ENCODE results near the gene BTBD9.

The BTBD9 gene

DNA sequence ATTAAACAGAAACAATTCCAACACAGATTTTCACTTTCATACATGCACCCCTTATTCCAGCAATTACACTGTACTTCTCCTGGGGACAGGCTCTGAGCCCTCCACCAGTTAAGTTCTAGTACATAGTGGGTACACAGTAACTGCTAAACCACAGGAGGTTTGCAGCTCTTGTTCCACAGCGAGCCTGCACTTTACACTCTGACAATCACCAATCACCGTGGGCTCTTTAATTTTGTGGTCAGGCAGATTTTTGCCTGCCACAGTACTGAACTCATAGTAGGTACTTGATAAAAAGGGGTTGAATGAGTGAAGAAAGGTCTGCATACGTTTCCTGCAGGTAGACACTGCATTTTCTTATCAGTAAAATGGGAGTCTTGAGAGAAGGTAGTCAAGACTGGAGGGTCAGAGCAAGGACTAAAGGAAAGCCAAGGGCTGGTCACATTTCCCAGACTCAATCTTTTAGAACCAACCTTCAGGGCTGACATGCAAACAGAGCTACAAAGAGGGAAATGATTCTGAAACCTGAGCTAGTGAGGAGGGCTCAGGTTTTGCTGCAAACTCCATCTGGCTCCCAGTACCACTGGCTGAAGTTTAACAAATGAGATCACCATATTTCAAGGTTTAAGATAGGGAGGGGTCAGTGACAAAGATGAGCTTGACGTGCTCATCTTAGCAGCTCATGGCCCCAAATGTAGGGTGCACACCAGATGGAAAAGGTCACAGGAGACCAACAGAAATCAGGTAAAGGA lies 404.6 kb downstream of the BTBD9 start:
- no peak overlapping the region for H3K9ac ChIP-seq
- peaks cover 14% of the 10 kb centered on the region for H3K4me1 ChIP-seq
- H3K4me2 ChIP-seq (ENCODE audit: low read length), result no peak overlapping the region
- no peak overlapping the region for H3K4me3 ChIP-seq (ENCODE audit: low read depth, low read length)
- no peak overlapping the region for H3K27ac ChIP-seq
- TF ChIP-seq, protein P1, sequence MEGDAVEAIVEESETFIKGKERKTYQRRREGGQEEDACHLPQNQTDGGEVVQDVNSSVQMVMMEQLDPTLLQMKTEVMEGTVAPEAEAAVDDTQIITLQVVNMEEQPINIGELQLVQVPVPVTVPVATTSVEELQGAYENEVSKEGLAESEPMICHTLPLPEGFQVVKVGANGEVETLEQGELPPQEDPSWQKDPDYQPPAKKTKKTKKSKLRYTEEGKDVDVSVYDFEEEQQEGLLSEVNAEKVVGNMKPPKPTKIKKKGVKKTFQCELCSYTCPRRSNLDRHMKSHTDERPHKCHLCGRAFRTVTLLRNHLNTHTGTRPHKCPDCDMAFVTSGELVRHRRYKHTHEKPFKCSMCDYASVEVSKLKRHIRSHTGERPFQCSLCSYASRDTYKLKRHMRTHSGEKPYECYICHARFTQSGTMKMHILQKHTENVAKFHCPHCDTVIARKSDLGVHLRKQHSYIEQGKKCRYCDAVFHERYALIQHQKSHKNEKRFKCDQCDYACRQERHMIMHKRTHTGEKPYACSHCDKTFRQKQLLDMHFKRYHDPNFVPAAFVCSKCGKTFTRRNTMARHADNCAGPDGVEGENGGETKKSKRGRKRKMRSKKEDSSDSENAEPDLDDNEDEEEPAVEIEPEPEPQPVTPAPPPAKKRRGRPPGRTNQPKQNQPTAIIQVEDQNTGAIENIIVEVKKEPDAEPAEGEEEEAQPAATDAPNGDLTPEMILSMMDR (IDR thresholded peaks at IDR 0.05), result no peak
- no peaks in the 10 kb centered on the region for H3K27me3 ChIP-seq (ENCODE audit: control insufficient read depth, insufficient read depth, low read length)
- H3K36me3 ChIP-seq (ENCODE audit: control insufficient read depth, insufficient read depth, low read length), result no peaks in the 10 kb centered on the region
- H3K79me2 ChIP-seq, result no peaks in the 10 kb centered on the region
- no peaks in the 10 kb centered on the region for H3K9me3 ChIP-seq (ENCODE audit: control insufficient read depth, low read length)
- no peak overlapping the region for H2AFZ ChIP-seq

DNA sequence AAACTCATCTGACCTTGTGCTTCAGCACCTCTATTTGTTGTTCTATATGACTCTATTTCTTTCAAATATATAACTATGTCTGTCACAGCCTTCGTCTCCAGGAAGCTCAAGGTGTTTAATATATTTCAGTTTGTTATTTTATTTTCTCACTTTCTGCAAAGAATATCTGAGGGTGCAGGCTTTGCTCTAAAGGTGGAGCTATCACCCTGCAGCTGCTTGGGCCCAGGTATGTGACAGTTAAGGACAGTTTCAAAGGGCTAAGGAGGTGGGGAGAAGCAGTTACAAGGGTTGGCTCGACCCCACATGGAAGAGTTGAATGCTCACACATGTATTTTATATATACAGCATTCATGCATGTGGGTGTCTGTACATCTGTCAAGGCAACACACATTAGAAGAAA lies 405.6 kb downstream of the BTBD9 start:
- TF ChIP-seq, protein P1 (IDR thresholded peaks at IDR 0.05), result no peak
- Histone ChIP-seq H3K4me2 (ENCODE audit: low read length) (no peak overlapping the region), H3K36me3 (ENCODE audit: control insufficient read depth, insufficient read depth, low read length) (no peaks in the 10 kb centered on the region), H2AFZ (no peak overlapping the region), H3K27me3 (ENCODE audit: control insufficient read depth, insufficient read depth, low read length) (no peaks in the 10 kb centered on the region), H3K79me2 (no peaks in the 10 kb centered on the region), H3K9me3 (ENCODE audit: control insufficient read depth, low read length) (no peaks in the 10 kb centered on the region), H3K9ac (no peak overlapping the region), H3K4me3 (ENCODE audit: low read depth, low read length) (no peak overlapping the region), H3K4me1 (peaks cover 9% of the 10 kb centered on the region), H3K27ac (no peak overlapping the region)

DNA sequence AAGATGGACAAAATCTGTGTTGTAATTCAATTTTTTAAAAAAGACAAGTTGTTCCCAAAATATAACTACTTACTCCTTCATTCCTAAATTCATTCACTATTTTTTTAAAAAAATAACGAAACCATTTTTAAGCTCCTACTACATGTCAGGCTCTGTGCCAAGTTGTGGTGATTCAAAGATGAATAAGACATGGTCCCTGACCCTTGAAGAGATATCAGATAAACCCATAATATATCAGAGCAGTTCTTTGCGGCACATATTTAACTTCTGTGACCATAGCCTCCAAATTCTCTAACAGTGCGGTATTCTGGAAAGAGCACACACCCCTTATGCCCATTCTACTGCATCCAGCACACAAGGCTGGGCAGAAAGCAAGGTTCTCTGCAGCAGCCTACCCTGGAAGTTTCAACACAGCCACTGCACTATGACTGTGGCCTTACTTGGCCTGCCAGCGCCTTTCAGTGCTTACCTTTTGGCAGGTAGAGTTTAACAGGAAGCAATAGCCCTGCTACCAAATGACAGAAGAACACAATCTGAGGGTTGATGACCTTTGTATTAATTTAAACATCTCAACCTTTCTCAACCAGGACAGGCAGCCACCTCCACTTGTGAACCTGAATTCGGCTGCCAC lies 406.5 kb downstream of the BTBD9 start:
- Histone ChIP-seq H2AFZ (no peak overlapping the region), H3K9ac (no peak overlapping the region), H3K27me3 (ENCODE audit: control insufficient read depth, insufficient read depth, low read length) (no peaks in the 10 kb centered on the region), H3K4me3 (ENCODE audit: low read depth, low read length) (no peak overlapping the region), H3K36me3 (ENCODE audit: control insufficient read depth, insufficient read depth, low read length) (no peaks in the 10 kb centered on the region), H3K4me2 (ENCODE audit: low read length) (no peak overlapping the region), H3K79me2 (no peaks in the 10 kb centered on the region), H3K4me1 (peaks cover 9% of the 10 kb centered on the region), H3K27ac (no peak overlapping the region), H3K9me3 (ENCODE audit: control insufficient read depth, low read length) (no peaks in the 10 kb centered on the region)
- TF ChIP-seq, protein P1 (IDR thresholded peaks at IDR 0.05), result no peak

DNA sequence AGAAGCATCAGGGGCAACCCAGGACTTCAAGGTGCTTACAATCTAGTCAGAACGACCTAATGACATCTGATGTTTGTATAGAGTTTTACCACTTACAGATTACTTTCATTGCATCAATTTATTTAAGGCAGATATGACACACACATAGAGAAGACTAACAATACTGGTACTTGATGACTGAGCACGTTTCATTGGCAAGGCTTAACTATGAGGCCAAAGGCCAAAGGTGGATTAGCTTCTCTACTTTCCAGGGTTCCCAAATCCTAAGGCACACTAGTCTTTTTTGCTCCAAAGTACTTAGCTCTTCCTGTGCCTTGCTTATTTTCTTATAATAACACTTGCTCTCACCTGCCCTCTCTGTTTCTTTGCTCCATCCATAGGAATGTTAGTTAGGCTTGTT lies 414.0 kb downstream of the BTBD9 start:
- Histone ChIP-seq H3K9me3 (ENCODE audit: control insufficient read depth, low read length) (no peaks in the 10 kb centered on the region), H3K4me2 (ENCODE audit: low read length) (no peak overlapping the region), H3K27ac (no peak overlapping the region), H3K4me3 (ENCODE audit: low read depth, low read length) (no peak overlapping the region), H3K4me1 (no peaks in the 10 kb centered on the region), H2AFZ (no peak overlapping the region), H3K9ac (no peak overlapping the region), H3K36me3 (ENCODE audit: control insufficient read depth, insufficient read depth, low read length) (no peaks in the 10 kb centered on the region), H3K79me2 (no peaks in the 10 kb centered on the region), H3K27me3 (ENCODE audit: control insufficient read depth, insufficient read depth, low read length) (no peaks in the 10 kb centered on the region)
- TF ChIP-seq, protein P1 (IDR thresholded peaks at IDR 0.05), result no peak

Measured in parathyroid adenoma (tissue), 2 donors.